Measurements from ENCODE around the gene CHRNA10.

- TF ChIP-seq CTCF (IDR thresholded peaks at IDR 0.05; ENCODE audit: low read depth, low read length, poor library complexity, severe bottlenecking) (no peak), EZH2phosphoT487 (IDR thresholded peaks at IDR 0.05; ENCODE audit: borderline replicate concordance, low read length) (no peak)
These were observed 34.0 kb downstream of the CHRNA10 start for GRCh38 chr11:3637201-3637600.
